ENCODE results near the gene LRRC23.
"Not testable (repeated sequence)": the region's sequence is repeated elsewhere in the genome, so short reads cannot be mapped to it uniquely, and the experiment has no call there.

Gene LRRC23, protein sequence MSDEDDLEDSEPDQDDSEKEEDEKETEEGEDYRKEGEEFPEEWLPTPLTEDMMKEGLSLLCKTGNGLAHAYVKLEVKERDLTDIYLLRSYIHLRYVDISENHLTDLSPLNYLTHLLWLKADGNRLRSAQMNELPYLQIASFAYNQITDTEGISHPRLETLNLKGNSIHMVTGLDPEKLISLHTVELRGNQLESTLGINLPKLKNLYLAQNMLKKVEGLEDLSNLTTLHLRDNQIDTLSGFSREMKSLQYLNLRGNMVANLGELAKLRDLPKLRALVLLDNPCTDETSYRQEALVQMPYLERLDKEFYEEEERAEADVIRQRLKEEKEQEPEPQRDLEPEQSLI

DNA sequence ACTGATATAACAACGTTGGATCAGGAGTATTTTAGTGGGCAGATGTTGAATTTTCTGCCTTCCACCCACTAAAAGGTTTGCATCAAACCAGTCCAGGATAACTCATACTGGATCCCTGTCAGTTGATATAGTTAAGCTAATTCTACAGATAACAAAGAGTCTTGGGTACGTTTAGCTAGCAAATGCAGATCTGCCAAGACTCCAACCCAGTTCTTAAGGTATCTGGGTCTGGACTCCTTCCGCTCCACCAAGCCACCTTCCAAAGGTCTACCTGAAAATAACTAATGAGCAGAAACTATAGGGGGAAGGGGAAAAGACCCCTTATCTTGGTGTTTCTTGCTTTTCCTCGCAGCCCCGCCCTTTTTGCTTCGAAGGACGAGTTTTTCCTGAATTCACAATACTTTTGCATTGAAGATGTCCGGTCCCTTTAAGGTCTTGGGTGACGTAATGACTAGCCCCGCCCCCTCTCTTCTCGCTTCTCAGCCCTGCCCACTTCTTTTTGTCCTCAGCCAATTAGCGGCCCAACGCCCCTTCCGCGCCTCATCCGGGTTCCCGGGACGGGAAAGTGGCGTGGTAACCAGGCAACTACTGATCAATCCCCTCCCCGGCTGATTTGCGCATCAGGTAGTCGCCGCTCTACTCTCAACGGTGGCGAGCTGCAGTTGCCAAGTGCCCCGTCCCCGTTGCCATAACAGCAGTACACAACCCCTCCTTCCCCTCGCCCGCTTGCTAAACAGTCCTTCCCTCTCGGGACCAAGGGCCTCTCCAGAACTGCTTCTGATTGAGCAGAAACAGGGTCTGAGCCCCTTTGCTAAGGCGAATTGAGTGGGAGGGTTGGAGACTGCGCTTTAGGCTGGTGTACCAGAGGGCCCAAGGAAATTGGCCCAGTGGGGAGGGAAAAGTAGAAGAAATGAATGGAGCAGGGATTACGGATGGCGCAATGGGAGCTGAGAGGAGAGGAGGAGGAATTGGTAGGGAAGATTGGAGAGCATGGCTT, at the start of gene LRRC23:
TSS of gene LRRC23 (plus strand) at position 543 of the 997 bp plus-strand sequence. CDS start 812 bp downstream, outside the sequence.
- in situ Hi-C loops (cut with HindIII; ENCODE audit: low sequenced_read_pairs): no loop called here

DNA sequence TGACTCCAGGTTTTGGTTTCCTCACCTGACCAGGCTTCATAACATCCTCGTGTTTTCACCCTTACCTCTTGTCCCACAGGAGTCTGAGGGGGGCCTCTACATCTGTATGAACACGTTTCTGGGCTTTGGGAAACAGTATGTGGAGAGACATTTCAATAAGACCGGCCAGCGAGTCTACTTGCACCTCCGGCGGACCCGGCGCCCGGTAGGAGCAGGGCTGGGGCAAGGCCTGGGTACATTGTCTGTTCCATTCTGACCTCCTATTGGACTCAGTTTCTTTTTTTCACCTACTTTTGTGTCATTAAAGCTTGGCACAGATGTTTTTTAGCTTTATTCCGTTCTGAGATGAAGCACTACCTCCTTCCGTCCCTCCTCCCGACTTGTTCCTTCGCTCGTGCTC, 49.3 kb upstream of the LRRC23 start:
- in situ Hi-C loops (cut with HindIII; ENCODE audit: low sequenced_read_pairs): no loop called here

DNA sequence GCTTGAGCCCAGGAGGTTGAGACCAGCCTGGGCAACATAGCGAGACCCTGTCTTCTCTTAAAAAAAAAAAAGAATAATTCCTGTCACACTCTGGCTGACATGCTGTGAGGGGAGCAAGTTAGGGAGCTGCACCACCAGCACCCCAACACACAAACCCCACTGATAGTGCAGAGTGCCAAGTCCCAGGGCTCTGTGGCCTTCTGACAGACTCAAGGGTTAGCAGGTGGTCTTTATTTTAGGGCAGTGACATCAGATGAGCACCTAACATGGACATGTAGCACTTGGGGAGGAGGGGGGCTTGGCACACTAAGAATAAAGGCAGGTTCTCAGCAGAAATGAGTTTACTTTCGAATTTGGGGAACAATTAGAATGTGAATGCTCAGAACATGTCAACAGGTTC, 45.8 kb upstream of the LRRC23 start:
- in situ Hi-C loops (cut with HindIII; ENCODE audit: low sequenced_read_pairs): no loop called here

DNA sequence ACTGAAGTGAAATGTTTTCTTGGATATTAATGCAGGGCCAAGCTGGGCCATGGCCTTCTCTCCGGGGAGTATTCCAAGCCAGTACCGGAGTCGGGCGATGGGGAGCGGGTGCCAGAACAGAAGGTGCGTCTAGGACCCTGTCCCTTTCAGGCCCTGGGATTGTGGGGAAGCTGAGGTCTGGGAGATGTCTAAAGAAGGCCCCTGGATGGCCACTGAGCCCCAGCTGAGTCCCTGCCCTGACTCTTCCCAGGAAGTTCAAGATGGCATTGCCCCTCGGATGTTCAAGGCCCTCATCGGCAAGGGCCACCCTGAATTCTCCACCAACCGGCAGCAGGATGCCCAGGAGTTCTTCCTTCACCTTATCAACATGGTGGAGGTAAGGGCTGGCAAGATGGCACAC, 44.5 kb upstream of the LRRC23 start:
- in situ Hi-C loops (cut with HindIII; ENCODE audit: low sequenced_read_pairs): no loop called here

DNA sequence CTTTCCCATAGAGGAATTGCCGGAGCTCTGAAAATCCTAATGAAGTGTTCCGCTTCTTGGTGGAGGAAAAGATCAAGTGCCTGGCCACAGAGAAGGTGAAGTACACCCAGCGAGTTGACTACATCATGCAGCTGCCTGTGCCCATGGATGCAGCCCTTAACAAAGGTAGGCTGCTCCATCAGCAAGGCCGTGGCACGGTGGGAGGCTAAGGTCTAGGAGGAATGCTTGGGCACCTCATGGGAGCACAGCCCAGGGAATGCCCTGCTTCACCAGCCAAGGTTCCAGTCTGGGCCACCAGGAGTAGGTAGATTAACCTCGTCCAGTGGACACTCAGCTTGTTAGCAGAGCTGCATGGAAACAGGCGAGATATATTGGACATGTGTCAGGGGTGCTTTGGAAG, 43.7 kb upstream of the LRRC23 start:
- in situ Hi-C loops (cut with HindIII; ENCODE audit: low sequenced_read_pairs): no loop called here

DNA sequence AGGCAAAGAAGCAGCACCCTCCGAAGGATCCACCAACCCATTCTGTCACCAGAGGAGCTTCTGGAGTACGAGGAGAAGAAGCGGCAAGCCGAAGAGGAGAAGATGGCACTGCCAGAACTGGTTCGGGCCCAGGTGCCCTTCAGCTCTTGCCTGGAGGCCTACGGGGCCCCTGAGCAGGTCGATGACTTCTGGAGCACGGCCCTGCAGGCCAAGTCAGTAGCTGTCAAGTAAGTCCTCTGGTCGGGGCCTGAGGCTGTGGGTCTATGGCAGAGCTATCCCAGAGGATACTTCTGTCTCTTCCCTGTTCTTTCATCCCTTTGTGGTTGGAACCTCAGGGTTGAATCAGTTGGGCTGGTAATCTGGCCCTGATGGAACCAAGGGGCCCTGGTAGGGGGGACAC, 43.2 kb upstream of the LRRC23 start:
- in situ Hi-C loops (cut with HindIII; ENCODE audit: low sequenced_read_pairs): no loop called here

DNA sequence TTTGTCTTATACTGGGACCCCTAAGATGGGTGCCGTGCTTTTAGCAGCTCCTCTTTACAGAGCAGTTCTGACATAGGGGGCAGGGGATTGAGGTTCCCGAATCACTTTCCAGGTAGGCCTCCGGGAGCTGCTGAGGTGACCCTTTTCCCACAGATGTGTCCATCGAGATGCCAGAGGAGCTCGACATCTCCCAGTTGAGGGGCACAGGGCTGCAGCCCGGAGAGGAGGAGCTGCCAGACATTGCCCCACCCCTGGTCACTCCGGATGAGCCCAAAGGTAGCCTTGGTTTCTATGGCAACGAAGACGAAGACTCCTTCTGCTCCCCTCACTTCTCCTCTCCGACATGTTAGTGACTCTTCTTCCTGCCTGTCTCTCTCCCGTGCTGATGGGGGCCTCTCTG, 41.6 kb upstream of the LRRC23 start:
- in situ Hi-C loops (cut with HindIII; ENCODE audit: low sequenced_read_pairs): no loop called here

DNA sequence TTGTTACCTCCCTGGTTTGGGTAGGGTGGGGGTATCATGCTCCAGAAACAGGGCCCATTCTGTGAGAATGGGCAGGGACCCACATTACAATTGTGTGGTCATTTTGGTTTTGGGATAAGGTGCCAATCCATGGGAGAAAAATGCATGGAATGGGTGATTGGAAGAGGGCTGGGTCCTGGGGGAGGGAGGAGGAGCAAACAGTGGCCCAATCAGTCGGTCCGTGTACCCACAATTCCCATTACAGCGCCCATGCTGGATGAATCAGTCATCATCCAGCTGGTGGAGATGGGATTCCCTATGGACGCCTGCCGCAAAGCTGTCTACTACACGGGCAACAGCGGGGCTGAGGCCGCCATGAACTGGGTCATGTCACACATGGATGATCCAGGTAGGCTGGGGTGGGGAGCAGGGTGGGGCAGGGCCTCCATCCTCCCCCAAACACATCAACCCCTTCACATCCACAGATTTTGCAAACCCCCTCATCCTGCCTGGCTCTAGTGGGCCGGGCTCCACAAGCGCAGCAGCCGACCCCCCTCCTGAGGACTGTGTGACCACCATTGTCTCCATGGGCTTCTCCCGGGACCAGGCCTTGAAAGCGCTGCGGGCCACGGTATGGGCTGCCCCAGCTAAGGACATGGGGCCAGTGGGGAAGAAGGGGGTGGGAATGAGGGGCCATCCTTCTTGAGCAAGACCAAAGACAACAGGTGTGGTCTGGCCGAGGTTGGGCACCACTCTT, 40.9 kb upstream of the LRRC23 start:
- in situ Hi-C loops (cut with HindIII; ENCODE audit: low sequenced_read_pairs): no loop called here

DNA sequence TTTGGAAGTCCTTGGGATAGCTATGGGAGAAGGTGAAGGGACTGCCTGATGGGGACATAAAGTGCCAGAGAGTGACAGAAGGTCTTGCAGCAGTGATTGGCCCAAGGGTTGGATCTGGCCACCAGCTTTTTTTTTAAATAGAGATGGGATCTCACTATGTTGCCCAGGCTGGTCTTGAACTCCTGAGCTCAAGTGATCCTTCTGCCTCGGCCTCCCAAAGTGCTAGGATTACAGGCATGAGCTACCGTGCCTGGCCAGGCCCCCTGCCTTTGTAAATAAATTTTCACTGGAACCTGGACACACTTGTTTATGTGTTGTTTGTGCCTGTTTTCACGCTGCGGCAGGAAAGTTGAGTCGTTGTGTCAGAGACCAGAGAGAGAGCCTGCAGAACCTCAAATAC, 39.3 kb upstream of the LRRC23 start:
- in situ Hi-C loops (cut with HindIII; ENCODE audit: low sequenced_read_pairs): not testable (repeated sequence)

DNA sequence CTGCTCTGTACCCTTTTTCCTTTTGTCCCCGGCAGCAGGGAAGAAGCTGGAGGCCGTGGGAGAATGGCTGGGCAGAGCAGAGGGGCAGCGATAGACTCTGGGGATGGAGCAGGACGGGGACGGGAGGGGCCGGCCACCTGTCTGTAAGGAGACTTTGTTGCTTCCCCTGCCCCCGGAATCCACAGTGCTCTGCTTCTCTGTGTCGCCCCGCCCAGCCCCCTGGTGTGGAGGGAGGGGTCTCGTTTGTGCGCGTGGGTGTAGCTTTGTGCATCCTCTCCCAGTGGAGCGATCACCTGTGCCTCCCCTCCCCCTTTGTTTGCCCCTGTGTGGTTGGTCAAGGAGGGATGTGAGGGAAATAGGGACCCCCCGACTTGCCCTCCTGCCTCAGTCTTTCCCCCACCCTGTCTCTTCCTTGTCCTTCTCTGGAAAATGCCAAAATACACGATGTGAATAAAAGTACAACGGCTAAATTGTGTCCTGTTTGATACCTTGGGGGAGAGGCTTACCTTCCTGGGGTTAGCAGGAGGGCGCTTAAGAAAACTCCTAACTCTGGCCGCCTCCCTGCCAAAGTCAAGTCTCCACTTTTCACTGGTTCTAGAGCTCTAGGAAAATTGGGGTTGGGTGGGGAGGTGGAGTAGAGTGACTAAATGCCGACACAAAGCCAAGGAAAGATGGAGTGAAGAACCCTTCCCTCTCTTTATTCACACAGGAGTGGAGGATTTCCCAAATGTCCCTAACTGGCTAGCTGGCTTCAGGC, 38.3 kb upstream of the LRRC23 start:
- in situ Hi-C loops (cut with HindIII; ENCODE audit: low sequenced_read_pairs): no loop called here

DNA sequence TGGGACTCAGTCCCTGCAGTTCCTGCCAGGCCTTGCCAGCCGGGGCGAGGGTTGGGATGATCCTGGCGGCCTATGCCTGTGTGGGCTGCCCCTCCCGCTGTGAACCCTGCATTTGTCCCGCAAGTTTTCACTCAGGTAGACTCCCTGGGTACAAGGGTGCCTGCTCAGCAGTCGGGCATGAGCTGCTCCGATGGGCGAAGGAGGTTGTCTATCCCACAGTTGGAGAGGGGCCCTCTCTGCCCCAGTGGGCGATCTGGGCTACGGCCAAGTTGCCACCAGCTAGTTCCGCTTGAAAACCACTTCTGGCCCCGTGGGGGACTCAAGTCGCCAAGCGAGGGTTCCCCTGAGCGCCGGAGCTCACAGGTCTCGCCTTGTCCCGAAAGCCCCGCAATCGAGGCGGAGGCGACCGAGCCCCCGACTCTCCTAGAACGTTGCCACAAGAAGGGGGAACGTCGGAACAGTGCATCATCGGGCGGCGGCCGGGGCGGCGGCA, 37.7 kb upstream of the LRRC23 start:
- in situ Hi-C loops (cut with HindIII; ENCODE audit: low sequenced_read_pairs): no loop called here

DNA sequence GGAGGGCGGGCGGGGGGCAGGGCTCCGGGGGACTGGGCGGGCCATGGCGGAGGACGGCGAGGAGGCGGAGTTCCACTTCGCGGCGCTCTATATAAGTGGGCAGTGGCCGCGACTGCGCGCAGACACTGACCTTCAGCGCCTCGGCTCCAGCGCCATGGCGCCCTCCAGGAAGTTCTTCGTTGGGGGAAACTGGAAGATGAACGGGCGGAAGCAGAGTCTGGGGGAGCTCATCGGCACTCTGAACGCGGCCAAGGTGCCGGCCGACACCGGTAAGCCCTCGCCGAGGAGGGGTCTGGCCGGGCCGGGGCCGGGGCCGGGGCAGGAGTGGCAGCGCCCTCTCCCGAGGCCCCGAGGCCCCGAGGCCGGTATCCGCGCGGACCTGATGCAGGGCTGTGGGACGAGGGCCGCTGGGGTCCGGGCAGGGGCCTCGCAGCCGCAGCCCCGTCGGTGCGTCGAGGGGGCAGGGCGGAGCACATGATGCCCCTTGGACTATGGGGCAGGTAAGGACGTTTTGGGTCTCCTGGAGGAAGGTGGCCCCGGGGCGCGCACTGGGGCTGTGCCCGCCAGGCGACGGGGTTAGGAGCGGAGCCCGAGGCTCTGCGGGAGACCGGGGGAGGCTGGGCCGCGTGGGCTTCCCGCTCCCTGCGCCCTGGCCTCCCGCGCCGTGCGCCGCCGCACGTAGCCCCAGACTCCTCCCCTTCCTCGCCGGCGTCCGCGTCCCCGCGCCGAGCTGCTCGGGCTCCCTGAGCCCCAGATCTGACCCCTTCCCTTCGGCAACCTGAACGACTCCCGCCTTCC, 37.0 kb upstream of the LRRC23 start, which contains the start of gene TPI1:
TSS of gene TPI1 (plus strand) at position 119 of the 798 bp plus-strand sequence. CDS start at position 155, 36 bp downstream.
- in situ Hi-C loops (cut with HindIII; ENCODE audit: low sequenced_read_pairs): no loop called here

DNA sequence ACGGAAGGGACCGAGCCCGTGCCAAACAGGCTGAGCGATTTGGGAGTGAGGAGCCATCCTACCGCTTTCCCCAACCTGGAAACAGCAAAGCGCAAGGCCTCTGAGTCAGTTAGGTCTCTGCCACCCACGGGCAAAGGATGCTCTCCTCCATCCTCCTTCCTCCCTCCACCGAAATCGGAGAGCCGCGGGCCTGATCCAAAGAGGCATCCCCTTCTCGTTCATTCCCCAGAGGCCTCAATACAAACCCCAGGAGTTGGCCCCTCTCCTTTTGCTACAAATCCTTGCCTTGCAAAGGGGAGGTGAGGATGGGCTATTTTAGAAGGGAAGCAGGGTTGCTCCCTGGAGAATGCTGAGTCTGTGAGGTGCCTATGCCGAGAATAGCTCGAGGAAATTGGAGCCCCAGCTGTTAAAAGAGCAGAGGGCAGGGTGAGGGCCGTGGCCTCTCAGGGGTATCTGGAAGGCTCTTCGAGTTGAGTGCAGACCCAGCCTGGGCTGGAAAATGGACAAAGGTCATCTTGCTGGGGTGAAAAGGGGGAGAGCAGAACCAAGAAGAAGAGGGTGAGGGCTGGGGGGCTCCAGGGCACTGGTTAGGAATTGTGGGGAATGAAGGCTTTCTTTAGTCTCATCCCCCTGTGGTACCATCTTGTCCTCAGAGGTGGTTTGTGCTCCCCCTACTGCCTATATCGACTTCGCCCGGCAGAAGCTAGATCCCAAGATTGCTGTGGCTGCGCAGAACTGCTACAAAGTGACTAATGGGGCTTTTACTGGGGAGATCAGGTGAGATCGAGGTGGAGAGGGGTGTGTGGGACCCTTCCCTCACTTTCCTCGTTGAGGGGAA, 36.2 kb upstream of the LRRC23 start:
- in situ Hi-C loops (cut with HindIII; ENCODE audit: low sequenced_read_pairs): no loop called here

DNA sequence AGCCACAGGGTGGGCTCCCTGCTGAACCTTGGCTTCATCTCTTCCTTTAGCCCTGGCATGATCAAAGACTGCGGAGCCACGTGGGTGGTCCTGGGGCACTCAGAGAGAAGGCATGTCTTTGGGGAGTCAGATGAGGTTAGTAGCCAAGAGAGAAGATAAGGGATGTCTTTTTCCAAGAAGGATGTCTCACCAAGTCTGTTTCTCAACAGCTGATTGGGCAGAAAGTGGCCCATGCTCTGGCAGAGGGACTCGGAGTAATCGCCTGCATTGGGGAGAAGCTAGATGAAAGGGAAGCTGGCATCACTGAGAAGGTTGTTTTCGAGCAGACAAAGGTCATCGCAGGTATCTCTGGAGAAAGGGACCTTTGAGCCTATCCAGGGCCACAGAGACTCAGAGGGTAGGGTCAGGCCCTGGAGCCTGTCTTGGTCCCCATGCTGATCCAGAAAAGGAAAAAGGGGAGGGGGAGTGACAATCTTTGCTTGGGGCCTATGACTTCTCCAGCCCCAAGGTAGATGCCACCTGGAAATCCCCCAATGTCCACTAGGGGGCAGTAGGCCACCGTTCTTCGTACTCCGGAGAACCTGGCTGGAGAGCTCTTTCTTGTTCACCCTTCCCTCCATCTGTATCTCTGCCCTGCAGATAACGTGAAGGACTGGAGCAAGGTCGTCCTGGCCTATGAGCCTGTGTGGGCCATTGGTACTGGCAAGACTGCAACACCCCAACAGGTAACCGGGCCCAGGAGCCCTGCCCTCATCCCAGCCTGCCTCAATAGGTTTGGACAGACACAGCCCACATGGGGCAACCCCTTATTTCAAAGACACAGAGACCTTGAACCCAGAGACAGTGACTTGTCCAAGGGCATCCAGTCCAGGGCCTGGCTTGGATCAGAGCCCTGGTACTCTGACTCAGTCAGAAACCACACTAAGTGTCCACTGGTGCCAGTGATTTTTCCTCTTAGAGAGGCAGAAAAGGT, 35.3 kb upstream of the LRRC23 start:
- in situ Hi-C loops (cut with HindIII; ENCODE audit: low sequenced_read_pairs): no loop called here

DNA sequence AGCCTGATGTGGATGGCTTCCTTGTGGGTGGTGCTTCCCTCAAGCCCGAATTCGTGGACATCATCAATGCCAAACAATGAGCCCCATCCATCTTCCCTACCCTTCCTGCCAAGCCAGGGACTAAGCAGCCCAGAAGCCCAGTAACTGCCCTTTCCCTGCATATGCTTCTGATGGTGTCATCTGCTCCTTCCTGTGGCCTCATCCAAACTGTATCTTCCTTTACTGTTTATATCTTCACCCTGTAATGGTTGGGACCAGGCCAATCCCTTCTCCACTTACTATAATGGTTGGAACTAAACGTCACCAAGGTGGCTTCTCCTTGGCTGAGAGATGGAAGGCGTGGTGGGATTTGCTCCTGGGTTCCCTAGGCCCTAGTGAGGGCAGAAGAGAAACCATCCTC, 34.3 kb upstream of the LRRC23 start:
- in situ Hi-C loops (cut with HindIII; ENCODE audit: low sequenced_read_pairs): not testable (repeated sequence)

DNA sequence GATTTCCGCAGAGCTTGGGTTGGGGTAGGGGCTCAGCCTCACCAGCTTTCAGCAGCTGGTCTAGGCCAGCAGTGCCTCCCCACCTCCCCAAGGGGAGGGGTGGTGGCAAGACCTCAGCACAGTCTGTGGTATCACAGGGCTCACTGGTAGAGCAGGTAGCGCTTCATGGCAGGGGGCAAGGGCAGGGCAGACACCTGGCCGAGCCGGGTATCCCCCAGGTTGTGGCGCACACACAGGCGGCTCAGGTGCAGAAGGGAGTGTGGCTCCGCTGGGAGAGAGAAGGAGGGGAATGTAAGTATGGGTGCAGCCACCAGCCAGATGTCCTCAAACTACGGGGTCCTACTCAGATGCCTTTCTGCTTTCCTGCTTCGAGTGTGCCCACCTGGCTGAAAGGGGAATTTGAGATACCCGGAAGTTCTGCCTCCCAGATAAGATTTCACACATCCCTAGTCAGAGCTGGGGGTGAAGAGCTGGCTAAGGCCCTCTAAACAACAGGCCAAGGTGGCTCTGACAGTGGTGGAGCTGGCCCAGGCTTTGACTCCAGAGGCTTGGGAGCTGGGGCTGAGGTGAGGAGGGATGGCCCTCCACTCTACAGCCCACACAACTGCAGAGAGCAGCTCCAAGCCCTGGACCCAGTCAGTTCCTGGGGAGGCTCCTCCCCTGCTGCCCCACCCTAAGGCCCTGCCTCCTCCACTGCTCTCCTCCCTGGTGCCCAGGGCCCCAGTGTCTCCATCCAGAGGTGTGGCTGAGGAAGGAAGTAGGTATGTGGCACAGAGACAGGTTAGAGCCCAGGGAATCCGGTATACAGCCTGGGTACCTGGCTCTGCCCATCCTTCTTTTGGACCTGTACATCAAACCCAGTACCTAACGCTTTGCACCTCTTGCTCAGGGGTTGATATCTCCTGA, 33.3 kb upstream of the LRRC23 start:
- in situ Hi-C loops (cut with HindIII; ENCODE audit: low sequenced_read_pairs): no loop called here

Measured in DLD1 (cell line).